HG03342 (cell line): ENCODE results near the gene TRAPPC3L.

Source experiments
- ATAC-seq: cut with Tn5 transposase; IDR thresholded peaks from one replicate; pipeline ENCODE4 v1.9.1; 2021; ENCODE audit warnings: mild to moderate bottlenecking, moderate library complexity; ENCODE audit not compliant: unreplicated experiment

TRAPPC3L gene

DNA sequence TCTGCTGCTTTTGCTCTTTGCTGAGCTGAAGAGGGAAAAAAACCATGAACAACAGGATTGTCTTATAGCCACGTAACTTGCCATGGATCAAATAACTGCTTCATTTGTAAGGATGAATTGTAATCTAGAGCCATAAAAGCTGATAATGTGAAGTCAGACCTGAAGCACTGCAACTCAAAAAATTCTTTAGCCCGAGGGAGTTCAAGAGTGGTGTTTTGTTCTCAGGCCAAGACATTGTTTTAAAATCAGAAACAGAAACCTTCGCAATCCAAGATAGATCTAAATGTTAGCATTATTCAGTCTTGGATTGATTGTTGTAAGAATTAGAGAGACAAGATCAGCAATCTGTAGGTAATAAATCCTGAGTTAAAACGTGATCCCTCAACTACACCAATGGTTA is at the start of gene TRAPPC3L:
TSS of gene TRAPPC3L (minus strand) at position 34 of the 400 bp plus-strand sequence. CDS start 170 bp downstream, outside the sequence.
- ATAC-seq = no peak

DNA sequence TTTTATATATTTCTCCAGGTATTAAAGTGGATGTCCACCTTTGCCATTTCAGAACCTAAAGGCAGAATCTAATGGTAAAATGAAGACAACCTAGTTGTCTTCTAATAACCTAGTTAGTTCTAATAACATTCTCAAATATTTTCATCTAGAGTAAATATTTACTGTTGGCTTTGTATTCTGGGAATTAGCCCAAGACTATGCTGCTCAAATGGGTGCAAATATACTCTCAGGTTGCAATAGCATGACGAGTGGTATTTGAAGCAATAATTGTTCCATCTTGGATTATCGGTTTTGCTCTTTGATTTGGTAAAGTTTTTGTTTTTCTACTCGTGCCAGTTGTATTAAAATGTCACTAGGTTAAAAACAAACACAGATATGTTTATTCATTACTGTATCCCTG is 49.8 kb upstream of the TRAPPC3L start:
- ATAC-seq = no peak

GRCh38 chr6:116586738-116587137 is 41.3 kb upstream of the TRAPPC3L start:
- no peak for ATAC-seq

DNA sequence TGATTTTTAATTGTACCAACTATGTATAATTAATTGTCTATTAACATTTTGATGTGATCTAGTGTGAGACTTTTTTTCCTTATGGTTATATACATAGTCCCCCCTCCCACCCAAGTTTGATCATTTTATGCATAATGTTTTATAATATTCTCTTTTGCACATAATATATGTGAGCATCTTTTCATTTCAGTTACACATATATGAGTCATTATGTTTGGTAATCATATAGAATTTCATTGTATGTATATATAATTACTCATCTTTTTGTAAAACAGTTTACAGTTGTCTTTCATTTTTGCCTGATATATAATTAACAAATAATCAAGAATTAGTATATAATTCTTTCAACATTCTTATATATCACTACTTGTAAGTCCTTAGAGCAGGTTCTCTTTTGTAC is 40.8 kb upstream of the TRAPPC3L start:
- ATAC-seq = no peak

DNA sequence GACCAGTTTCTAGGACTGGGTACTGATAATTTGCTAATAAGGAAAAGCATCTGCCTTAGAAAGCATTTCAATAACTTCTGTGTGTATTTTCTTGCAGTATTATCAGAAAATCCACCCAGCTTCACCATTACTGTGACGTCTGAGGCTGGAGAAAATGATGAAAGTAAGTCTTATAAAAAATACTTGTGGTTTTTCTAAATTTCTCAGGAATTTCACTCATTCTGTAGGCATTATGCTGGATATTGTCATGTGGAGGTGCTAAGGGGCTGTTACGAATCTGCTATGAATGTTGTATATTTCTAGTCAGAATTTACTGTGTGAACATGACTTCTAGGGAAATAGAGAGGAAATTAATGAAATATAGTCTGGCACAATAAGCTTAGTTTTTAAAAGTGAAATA is 34.7 kb upstream of the TRAPPC3L start:
- ATAC-seq = no peak

GRCh38 chr6:116579143-116579542 is 33.7 kb upstream of the TRAPPC3L start:
- ATAC-seq = no peak

- ATAC-seq = no peak
These were observed 32.9 kb upstream of the TRAPPC3L start for GRCh38 chr6:116578335-116578734.

DNA sequence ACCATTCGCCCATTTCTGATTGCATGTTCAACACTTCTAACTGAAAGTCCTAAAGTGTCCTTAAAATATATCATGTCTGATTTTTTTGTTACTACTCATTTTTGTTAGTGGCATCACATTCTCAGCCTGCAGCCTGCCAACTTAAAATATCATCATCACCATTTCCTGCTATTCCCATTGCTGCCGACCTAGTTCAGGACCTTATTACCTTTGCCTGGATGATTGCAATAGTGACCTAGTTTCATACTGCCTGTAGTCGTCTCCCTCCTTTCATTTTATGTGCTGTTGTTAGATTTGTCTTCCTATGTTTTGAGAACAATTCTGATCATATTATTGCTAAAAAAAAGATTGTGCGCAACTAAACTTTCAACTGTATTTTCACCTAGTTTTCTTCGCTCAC is 32.0 kb upstream of the TRAPPC3L start:
- ATAC-seq = no peak

GRCh38 chr6:116575227-116575626 is 29.7 kb upstream of the TRAPPC3L start:
- no peak for ATAC-seq

DNA sequence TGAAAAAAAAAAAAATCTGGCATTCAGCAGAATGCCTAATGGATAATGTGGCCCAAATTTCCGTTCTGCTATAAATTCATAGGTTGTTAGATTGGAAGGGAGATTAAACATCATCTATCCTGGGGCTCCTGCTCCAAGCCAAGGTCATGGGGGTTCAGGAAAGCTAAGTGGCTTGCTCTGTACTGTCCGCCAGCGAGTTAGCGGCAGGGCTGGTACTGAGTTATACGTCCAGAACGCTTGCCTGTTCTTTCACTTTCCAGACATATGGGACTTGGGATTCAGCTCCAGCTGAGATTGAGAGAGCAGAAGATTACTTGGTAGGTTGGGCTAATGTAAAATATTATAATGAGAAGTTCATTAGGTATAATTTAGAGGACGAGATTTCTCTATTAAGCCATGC is 26.7 kb upstream of the TRAPPC3L start:
- no peak for ATAC-seq

GRCh38 chr6:116571683-116572000 is 26.2 kb upstream of the TRAPPC3L start:
- no peak for ATAC-seq

DNA sequence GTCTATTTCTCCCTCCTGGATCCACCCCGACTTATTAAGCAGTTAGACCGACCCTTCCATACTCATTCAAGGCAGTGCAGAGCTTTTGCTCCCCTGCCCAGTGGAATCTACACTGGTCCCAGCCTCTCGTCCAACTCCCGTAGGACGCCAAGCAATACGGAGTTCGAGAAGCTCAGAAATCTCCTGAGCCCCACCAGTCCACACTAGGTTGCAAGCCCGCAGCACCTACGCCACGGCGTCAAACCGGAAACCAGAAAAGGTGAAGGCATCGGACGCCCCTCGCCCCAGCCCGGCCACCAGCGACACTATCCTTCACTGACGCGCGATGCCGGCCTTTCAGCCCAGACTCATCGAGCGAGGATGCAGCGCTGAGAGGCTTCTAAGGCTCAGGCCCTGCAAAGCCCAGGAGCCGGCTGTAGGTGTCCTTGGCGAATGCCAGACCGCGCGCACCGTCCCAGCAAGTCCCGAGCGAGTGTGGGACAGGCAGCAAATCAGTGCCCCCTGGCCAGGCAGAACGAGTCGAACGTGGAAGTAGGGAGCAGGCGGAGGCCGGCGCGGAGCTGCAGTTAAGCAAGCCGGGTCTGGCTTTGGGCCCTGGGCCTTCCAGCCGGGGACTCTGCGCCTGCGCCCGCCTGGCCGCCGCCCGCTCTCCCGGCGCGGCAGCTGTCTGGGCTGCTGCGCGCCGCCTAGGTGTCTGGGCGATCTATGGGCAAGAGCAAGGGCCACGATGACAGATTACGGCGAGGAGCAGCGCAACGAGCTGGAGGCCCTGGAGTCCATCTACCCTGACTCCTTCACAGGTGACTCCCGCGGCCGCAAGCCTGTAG is 25.6 kb upstream of the TRAPPC3L start, which contains the start of gene RWDD1:
TSS of gene RWDD1 (plus strand) at position 649 of the 827 bp plus-strand sequence. CDS start at position 728, 79 bp downstream.
- ATAC-seq = peak; percentile 92

GRCh38 chr6:116568821-116569755 is 23.6 kb upstream of the TRAPPC3L start:
- no peak for ATAC-seq

DNA sequence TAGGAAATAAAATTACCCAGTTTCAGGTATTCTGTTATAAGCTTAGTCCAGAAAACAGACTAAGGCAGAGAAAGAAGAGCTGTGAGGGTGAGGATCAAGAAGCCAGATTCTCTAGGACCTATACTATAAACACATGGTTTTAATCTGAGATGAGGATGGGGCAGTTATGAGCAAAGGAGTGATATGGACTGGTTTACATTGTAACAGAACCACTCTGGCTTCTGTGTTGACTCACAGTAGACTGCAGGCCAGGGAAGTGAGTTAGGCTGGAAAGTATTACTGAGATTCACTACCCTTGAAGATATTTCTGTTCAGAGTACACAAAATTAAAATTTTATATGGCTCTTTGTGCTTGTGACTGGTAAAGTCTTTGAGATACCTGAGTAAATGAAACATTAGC is 22.6 kb upstream of the TRAPPC3L start:
- ATAC-seq = no peak

GRCh38 chr6:116564921-116565872 is 19.7 kb upstream of the TRAPPC3L start:
- no peak for ATAC-seq

DNA sequence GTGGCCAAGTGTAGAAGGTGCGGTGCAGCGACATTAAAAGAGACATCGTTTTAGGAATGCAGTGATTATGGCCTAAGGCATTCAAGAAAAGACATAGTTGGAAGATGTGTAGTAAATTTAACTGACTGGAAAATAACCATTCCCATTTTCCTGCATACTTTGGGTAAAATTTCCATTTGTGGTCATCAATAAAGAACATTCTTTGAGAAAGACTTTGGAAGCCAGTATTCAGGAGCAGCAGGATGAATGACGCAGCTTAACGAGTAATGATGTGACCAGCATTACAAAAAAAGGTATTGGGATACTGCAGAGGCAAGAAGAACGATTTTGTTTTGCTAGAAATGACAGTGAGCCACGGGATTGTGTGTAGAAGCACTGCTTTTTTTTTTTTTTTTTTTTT is 18.8 kb upstream of the TRAPPC3L start:
- no peak for ATAC-seq

GRCh38 chr6:116563830-116564229 is 18.3 kb upstream of the TRAPPC3L start:
- no peak for ATAC-seq

DNA sequence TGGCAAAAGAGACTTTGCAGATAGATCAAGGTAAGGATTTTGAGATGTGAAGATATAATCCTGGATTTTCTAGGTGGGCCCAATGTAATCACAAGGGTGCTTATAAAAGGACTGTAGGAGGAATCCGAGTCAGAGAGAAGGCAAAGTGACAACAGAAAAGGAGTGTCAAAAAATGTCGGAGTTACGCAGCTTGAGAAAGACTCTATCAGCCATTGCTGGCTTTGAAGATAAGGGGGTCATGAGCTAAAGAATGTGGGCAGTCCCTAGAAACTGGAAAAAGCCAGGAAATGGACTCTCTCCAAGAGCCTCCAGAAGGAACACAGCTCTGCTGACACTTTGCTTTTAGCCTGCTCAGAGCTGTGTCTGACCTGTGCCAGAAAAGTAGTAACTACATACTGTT is 17.1 kb upstream of the TRAPPC3L start:
- ATAC-seq = no peak

GRCh38 chr6:116562019-116562403 is 16.5 kb upstream of the TRAPPC3L start:
- no peak for ATAC-seq

DNA sequence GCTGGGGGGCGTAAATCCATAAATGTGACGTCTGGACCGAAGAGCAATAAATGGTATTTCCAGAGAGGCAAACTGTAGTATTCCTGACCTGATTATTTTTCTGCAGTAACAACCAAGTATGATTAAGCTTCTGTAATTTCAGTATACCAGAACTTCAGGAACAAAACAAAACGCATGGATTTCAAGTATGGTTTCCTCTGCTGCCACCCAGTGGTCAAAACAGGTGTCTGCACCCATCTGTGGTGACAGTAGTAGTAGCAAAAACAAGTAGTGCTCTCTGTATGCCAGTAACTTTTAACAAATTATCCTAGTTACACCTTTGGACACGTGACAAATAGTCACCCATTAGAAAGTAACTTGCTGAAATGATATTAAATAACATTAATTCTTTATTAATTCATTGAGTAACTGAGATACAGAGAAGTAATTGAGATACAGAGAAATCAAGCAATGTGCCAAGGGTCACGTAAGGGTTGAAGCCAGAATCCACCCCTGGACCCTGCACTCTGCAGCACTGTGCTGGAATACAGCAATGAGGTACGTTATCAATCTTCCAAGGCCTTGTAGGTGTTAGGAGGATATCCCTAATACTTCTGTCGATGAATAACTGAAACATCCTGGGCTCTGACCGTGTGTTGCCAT is 16.0 kb upstream of the TRAPPC3L start:
- peak; percentile 75 for ATAC-seq
